DND-41 (cell line): ENCODE results near the gene INPP5A.

Experiments used
- CTCF ChIP-seq: IDR thresholded peaks from 2 replicates; pipeline ENCODE4 v1.5.1; 2012; ENCODE audit warnings: borderline replicate concordance, low read length, moderate library complexity, mild to moderate bottlenecking; ENCODE audit not compliant: poor library complexity, severe bottlenecking; ENCODE audit errors: extremely low read depth
- EZH2 ChIP-seq: IDR thresholded peaks from 3 replicates; pipeline ENCODE4 v1.6.1; 2012; ENCODE audit warnings: borderline replicate concordance, low read depth, mild to moderate bottlenecking, moderate library complexity, low read length, inconsistent platforms; ENCODE audit not compliant: severe bottlenecking

GRCh38 chr10:132566892-132567291 is 29.3 kb downstream of the INPP5A start:
- no peak for TF ChIP-seq CTCF
- TF ChIP-seq EZH2, result no peak
